NCI-H526 (cell line): Measurements from ENCODE around the gene SLC30A7.

ENCODE experiments used
- DNase-seq, 2 experiments: peaks; one replicate each; lab custom pipeline; 2025; lab: John Stamatoyannopoulos, UW

SLC30A7 gene

DNA sequence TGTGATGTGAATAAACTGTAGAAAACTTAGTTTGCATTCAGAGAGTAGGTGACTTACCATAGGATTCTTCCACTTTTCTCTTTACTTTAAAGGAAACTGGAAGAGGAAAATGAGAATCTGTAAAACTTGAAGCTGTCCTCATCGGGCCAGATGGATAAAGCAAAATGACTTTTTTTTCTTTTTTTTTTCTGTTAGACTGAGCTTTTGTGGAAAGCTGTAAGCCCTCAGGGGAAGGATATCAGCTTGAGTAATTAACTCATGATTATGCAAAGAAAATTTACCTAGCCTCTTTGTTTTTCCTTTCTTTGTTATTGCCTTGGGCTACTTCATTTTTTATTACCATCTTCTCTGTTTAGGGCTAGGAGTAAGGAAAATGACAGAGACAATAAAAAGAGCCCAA is 76.3 kb downstream of the SLC30A7 start:
- DNase-seq: peak; percentile 24 to 35

DNA sequence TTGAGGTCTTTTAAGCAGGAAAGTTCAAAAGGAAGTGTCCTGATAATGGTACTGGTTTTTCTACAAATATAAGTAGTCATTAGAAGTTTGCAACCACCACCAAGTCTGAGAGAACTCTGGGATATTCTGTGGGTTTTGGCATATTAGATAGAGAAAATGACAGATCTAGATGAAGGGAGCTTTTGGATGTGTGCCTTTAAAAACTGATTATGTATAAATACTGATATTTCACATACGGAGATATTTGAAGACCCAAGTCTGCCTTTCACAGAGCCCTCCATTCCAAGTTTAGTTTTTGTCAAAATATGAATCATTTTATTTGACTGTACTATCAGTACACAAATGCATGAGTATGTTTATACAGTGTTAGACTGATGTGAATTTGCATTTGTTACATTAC is 81.0 kb downstream of the SLC30A7 start:
- peak in 1 of 2 experiments; percentile 33 for DNase-seq

DNA sequence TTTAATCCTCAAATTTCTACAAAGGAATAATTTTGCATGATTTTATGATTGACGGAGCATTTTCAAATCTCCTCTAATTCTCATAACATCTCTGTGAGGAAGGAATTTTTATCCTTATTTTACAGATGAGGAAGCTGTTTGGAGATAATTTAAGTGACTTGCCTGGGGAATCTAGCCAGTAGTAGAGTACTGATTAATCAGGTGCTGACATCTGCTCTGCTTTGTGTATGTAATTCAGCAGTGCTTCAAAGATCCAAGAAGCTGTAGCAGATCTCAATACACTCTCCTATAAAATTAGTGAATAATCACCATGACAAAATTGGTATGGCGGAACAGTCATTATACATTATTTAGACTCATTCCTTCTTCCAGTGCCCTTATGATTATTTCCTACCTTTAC is 83.7 kb downstream of the SLC30A7 start:
- no peak for DNase-seq

DNA sequence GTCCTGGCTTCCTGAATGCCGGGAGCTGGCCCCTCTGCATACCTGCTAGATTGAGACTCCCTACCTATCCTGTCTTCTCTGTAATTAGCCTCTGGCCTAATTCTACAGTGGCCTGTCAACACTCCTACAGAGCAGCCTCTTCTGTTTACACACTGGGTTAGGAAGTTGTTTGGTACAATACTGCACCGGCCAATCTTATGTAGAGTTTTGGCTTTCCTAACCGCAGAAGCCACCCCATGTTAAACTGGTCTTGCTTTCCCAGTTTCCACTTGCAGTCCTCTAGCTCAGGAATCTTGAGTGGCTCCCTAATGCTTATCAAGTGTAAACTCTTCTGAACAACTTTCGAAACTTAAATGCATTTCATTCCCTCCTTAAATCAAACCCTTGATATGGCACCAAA is 86.9 kb downstream of the SLC30A7 start:
- no peak for DNase-seq

DNA sequence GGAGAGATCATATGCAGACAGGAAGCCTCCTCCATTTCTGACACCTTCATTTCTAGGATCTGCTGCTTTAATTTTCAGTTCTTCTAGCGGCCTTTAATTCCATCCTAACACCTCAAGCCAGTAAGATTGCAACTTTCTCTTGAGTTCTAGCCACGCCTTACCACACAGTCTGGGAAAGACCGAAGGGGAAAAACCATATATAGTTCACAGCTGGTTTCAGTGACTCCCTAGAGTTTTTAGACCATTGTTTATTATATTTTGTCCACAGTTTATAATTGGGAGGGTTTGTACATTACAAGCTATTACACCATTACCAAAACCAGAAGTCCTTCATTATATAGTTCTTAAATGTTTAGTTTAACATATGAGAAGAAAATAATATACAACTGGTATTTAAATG is 92.2 kb downstream of the SLC30A7 start:
- no peak for DNase-seq

DNA sequence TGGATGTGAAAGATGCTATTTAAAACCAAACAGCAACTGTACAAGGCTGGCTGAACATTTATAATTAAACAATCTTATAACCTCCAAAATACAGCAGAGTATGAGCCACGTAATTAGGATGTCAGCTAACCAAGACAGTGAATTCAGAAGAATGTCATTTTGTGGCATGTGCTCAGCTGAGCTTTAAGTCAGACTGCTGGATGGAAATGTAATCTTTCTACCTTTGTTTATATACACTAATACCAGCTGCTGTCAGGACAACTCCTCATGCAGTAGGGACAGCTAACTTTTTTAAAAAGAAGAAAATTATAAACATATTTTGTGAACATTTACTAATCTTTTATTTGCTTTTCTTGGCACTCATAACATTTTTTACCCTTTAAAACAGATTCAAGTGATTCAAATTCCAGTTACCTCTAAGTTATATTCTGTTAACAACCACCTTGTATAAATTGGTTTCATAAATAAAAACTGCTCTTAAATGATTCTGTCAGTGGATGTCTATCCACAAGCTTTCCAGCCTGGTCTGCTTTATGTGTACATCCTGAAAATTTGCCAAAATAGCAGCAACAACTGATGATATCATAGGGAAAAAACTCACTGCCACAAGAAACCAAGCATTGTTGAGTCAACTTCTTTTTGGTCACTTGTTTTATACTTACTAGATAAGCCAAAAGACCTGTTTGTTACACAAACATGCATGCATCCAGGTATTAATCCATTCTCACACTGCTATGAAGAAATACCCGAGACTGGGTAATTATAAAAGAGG is 93.6 kb downstream of the SLC30A7 start:
- DNase-seq: no peak

DNA sequence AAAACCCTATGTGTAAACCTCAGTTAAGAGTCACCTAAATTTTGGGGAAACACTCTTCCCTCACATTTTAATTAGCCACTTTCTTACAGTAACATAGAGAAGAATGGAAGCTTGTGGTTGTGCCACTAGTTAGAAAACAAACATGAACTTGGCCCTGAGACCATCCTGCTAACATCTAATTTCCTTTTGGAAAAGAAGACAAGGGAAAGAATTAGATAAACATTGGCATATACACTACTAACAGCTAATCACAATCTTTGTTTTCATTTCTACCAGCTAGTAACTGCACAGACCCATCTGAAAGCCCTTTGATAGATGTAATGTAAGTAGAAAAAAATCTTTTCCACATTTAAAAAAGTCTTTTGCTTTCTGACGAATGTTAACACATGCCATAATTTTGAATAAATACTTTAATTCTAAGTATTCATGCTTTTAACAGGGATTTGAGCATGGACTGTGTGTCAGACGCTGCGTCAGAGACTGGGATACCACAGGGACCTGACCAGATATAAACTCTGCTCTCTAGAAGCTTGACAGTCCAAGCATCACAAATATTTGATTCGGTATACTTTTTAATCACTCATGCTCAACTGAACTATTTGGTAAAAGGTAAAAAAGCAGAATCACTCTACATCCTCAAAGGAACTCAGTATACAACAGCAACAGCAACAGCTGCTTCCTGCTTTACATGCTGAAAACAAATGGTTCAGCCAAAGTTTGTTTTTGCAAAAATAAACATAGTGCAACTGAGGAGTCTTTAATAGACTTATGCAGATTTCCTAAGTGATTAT is 99.5 kb downstream of the SLC30A7 start:
- DNase-seq: no peak

DNA sequence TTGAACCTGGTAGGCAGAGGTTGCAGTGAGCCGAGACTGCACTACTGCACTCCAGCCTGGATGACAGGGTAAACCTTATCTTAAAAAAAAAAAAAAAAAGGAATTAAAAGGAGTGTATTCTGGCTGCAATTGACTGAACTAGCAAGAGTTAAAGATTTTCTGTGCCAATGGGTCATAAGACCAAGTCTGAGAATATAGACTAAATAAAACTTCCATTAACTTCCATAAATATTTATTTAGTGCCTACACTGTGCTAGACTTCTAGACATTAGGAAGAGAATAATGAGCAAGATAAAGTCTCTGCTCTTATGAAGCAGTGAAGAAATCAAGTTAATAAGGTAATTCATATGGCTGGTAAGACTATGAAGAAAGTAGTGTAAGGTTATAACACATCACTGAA is 102.5 kb downstream of the SLC30A7 start:
- no peak for DNase-seq

DNA sequence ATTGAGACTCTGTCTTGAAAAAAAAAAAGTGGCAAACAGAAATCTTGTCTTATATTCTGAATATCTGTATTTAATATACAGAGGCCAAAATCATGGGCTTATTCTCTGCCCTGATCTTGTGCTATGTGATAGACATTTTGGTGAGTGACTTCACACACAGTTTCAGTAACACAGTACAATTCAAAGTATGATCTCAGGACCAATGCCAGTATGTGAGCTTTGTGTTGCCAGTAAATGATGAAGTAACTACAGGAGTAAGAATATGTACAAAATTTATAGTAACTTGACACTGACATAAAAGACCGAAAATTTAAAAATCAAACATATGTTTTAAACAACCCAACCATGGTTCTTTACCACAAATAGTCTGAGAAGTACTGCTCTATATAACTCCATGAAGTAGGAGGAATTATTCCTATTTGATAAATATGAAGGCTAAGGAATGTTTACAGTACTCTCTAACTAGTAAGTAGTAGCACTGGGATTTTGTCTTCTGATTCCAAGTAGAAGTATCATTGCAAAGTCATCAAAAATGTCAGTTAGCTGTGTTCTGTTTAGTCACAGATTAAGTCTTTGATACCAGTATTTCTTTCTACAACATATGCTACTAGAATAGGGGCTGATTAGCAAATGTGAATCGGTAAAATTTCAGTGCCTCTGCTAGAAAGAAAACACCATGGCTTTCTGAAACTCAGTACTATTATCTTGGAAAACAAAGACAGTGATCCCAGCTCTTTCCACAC is 104.4 kb downstream of the SLC30A7 start:
- DNase-seq: no peak

DNA sequence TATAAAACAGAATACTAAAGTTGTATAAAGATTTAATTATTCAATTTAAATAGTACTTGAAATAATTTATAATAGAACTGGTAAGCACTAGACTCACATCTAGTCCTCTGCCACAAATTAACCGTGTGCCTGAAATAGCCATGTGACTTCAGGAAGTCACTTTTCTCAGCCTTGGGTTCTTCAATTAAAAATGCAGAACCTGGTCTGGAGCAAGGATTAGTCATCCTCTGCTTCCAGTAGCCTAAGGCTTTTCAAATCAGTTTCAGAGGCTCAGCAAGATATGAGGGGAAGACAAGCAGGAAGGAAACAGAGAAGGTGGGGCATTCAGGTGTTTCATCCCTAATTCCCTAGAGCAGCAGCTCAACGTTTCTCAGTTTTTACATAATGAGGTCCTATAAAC is 106.7 kb downstream of the SLC30A7 start:
- no peak for DNase-seq

DNA sequence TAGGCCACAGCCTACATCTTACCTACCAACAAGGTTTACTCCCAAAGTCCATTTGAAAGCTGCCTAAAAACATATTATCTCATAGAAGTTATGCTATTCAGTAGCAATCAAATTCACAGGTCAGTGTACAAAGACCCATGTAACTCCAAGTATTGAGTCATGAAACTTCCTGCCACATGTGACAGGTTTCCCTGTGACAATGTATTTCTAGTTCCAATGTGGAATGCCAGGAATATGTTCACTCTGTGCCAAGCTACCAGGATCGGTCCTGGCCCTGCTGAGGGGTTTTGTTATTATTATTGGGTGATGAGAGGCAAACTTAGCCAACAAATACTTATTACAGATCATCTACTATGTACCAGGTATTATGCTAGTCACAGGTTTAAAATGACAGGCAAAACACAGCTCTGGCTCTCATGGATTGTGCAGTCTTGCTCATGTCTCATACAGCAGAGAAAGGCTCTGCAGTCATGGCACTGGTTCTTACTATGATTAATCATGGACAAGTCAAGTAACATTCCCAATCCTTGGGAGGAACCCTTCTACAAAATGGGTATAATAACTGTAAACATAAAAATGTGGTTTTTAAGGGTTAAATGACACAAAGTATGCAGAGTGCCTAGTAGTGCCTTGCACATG is 107.2 kb downstream of the SLC30A7 start:
- DNase-seq: no peak

DNA sequence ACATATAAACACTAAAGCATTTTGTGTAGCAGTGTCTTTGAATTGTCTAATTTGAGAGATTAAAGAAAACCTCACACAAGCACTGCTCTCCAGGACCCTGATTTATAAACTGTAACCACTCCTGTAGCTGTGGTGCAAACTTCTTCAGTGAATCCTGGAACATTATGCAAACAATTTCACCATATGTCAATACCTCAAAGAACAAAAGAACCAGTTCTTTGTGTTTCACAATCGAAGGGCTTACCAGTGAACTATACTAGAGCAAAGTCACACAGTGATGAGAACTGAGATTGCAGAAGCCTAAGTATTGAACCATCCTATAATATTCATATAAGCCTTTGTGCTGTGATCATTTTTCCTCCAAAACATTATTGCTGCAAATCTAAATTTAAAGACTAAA is 108.2 kb downstream of the SLC30A7 start:
- peak; percentile 30 to 50 for DNase-seq

DNA sequence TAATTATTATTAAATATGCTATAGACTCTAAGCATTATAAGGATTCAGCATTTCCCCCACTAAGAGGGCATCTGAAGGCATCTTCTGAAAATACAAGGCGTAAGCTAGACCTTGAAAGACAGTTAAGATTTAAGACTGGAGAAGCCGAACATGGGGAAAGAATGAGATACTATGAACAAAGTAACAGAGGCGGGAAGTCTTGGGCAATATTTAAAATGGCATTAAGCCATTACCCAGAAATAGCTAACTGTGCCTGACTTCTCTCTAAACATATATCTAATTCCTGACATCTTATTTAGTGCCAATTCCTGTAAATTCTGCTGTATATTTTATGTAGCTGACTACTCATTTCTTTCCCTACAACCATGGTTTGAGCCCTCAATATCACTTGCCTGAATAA is 108.8 kb downstream of the SLC30A7 start:
- DNase-seq: no peak

DNA sequence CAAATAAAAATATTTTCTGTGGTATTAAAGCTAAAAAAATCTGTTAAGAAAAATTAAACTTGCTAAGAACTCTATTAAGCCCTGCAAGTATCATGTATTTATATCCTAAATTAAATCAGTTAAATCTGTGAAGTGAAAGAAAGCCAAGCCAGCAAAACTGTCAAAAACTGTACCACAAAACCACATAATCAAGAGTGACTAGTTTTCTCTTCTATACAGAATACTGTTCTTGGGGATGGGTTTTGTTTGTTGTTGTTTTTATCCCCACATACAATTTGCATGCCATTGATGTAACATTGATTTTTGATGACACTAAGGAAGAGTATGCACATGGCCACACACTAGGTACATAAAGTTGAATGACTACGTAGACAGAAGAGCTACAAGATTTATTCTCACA is 109.3 kb downstream of the SLC30A7 start:
- no peak for DNase-seq

DNA sequence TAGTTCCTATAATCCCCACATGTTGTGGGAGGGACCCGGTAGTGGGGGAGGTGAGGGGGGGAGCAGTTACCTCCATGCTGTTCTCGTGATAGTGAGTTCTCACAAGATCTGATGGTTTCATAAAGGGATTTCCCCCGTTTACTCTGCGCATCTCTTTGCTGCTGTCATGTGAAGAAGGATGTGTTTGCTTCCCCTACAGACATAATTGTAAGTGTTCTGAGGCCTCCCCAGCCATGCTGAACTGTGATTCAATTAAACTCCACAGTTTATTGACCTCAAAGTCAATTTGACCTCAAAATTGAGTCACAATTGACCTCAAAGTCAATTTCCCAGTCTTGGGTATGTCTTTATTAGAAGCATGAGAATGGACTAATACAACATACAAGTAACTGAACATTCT is 110.0 kb downstream of the SLC30A7 start:
- DNase-seq: no peak

DNA sequence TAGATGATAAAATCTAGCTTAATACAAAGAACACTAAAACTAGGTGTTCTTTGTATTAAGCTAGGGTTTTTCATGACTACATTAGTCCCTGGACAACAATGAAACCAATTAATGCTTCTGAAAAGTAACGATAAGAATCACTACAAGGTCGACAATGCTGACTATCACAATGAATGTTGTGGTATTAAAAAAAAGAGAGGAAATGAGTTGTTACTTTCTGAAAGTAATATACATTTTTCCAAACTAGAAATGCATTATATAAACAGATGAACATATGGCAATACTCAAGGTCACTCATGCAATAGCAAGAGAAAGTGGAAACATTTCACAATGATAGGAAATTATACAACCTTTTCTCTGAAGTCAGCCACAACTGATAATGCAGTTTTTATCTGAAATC is 110.7 kb downstream of the SLC30A7 start:
- DNase-seq: no peak

DNA sequence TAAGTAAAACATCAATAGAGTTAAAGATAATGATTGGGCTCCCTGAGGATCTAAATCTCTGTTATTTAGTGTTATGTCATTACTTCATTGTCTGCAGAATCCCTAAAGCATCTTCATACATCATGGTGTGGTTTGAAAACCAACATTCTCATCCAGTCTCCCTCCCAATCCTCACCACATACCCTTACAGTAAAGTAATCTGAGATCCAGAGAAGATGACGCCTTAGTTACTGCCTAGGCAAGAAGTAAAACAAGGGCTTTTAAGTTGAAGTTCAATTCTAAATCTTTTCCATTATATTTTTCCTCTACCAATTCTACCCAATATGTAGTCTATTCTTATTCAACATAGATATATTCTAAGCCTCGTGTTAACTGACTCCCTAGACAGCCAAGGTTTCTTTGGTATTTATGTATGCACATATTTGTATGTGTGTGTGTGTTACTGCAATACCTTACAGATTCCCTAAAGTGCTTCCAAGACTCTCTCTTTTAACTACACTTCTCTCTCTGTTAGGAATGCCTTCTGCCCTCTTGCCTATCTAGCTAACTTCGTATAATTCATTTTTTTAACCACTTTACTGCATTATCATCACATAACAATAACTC is 112.4 kb downstream of the SLC30A7 start:
- DNase-seq: no peak

DNA sequence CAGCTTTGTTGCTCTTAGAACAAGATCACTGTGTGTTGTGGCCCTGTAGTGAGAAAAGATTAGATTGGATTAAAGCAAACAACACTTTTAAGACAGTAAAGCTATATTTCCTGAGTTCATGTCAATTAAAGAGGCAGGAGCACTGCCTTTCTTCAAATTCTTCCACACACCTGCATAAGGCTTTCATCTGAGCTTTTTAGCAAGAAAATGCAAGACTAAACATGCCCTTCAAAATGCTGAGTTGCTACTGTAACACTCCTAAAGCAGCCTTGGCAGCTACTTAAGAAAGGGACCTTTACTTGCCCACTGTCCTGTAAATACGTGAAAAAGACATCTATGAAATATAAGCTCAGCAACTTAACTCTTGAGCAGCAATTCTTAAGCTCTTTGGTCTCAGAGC is 117.9 kb downstream of the SLC30A7 start:
- DNase-seq: no peak

DNA sequence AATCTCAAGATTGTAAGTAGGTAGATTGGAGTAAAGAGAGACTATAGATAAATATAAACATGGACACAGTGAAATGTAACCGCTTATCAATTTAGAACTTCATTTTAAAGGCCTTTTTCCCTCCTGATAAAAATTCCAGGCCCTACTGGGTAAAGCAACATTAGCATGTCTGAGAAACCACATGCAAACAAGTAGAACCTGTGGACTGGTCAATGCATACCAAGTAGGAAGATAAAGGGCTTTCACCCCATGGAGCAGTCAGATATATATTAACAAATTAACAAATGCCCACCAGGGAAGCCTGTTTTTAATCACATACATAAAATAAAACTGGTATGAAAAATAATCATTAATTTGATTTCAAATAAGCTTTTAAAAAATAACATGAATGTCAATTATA is 121.6 kb downstream of the SLC30A7 start:
- DNase-seq: peak; percentile 64 to 68

DNA sequence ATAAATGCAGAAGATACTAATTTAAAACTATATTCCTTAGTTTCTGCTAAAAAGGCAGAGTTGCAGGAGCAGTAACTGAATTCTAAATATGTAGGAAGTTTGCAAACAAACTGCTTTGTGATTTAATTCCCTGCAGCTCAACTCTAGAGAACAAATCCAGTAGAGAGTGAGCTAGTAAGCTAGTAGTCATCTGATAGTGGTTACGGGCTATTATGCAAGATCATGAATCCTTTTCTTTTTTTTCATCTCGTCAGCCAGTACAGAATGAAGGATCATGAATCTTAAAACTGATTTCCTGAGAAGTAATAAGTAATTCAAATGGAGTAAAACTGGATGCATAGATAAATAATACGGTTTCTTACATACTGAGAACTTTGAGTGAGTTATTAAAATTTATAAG is 126.4 kb downstream of the SLC30A7 start:
- DNase-seq: no peak

DNA sequence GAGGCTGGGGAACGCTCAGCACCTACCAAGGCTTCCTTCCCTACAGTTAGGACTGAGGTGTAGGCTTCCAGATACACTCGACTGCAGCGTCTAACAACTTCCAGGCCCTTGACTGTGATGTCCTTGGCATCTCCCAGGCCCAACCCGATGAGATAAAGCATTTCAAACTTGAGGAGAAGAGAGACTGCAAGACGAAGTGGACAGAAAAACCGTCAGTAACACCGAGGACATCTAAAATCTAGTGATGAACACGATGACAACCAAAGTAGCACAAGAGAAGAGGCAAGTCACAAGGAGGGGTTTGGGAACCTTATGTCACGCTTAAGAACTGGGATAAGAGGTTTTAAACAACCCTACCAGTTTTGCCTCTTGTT is 129.4 kb downstream of the SLC30A7 start:
- peak in 1 of 2 experiments; percentile 75 for DNase-seq
